A673 (cell line): Measurements from ENCODE around the gene RPS19. TPM values are rescaled to one million over a fixed set of nuclear protein-coding genes. Genes with fewer than 3 reads are reported as not detected.
A peak's percentile ranks its signal among the peaks of the same experiment; 100 is the strongest.
"Not testable (repeated sequence)": the region's sequence is repeated elsewhere in the genome, so short reads cannot be mapped to it uniquely, and the experiment has no call there.

Experiments
- BruUV-seq: library from RNA; stranded (reverse); fragments of 400-500 nt; replicated peaks from 2 replicates; lab custom pipeline; 2021; lab: Mats Ljungman, UMichigan
- CTCF ChIA-PET: fragments of 300-600 bp; sonication (Branson Sonifier 250); formaldehyde crosslinking; loops from one replicate; lab custom pipeline; 2022; ENCODE audit warnings: antibody characterized with exemption; lab: Charles Lee
- POLR2A ChIA-PET: fragments of 300-600 bp; sonication (Branson Sonifier 250); formaldehyde crosslinking; loops from one replicate; lab custom pipeline; 2022; ENCODE audit warnings: antibody characterized with exemption; ENCODE audit not compliant: low non-redundant PET; lab: Charles Lee
- DNase-seq: peaks from one replicate; pipeline ENCODE4 v3.0.0-alpha.2; 2015; ENCODE audit warnings: low spot score
- H3K27ac ChIP-seq: fragments of 200-600 bp; sonication (generic); 2 replicates; pipeline ENCODE4 v1.5.1; 2016; ENCODE audit warnings: mixed run types, low read depth, mild to moderate bottlenecking, mixed read lengths, antibody characterized with exemption, low read length; ENCODE audit not compliant: poor library complexity, severe bottlenecking
- H3K27me3 ChIP-seq: fragments of 200-600 bp; sonication (generic); replicated peaks from 2 replicates; pipeline ENCODE4 v1.6.1; 2017; ENCODE audit warnings: mixed run types, low read depth, mild to moderate bottlenecking, mixed read lengths, antibody characterized with exemption, low read length; ENCODE audit not compliant: insufficient read depth, poor library complexity
- H3K36me3 ChIP-seq: fragments of 200-600 bp; sonication (generic); 2 replicates; pipeline ENCODE4 v1.6.1; 2016; ENCODE audit warnings: mixed run types, mild to moderate bottlenecking, mixed read lengths, antibody characterized with exemption, low read length; ENCODE audit not compliant: insufficient read depth, poor library complexity, severe bottlenecking
- H3K4me1 ChIP-seq: fragments of 200-600 bp; sonication (generic); 2 replicates; pipeline ENCODE4 v1.6.1; 2017; ENCODE audit warnings: mixed run types, mild to moderate bottlenecking, mixed read lengths, antibody characterized with exemption, low read length; ENCODE audit not compliant: insufficient read depth, poor library complexity, severe bottlenecking
- H3K4me3 ChIP-seq: fragments of 200-600 bp; sonication (generic); 2 replicates; pipeline ENCODE4 v1.5.1; 2016; ENCODE audit warnings: low read depth, mixed run types, mild to moderate bottlenecking, mixed read lengths, low read length; ENCODE audit not compliant: poor library complexity, severe bottlenecking
- H3K9me3 ChIP-seq: fragments of 200-600 bp; sonication (generic); 2 replicates; pipeline ENCODE4 v1.6.1; 2016; ENCODE audit warnings: mixed run types, low read depth, mild to moderate bottlenecking, mixed read lengths, antibody characterized with exemption, low read length; ENCODE audit not compliant: poor library complexity, severe bottlenecking
- CTCF ChIP-seq: fragments of 300-800, 200-600 bp; sonication (generic); conservative IDR thresholded peaks from 2 replicates; pipeline ENCODE4 v1.5.1; 2017; ENCODE audit warnings: low read depth, mild to moderate bottlenecking, antibody characterized with exemption, low read length, moderate library complexity, mixed read lengths
- EZH2 ChIP-seq: fragments of 200-600 bp; sonication (generic); IDR thresholded peaks from 2 replicates; pipeline ENCODE4 v1.6.1; 2017; ENCODE audit warnings: borderline replicate concordance, low read depth, mild to moderate bottlenecking, mixed read lengths, antibody characterized with exemption, low read length; ENCODE audit not compliant: poor library complexity, severe bottlenecking
- intact Hi-C: fragments of 100-400 bp; cut with micrococcal nuclease; formaldehyde crosslinking; loops from one replicate; pipeline ENCODE4 v1.10.0; 2022; ENCODE audit not compliant: unreplicated experiment
- total RNA-seq: library from RNA; stranded (reverse); gene quantifications from 2 replicates; pipeline ENCODE4 v1.2.3, GENCODE V29; 2021

Gene RPS19
- total RNA-seq, 1 experiment from 2014 or later = 2,559 TPM

GRCh38 chr19:41871573-41872383 is 11.7 kb downstream of the RPS19 start:
- intact Hi-C loops = no loop called here
- Histone ChIP-seq H3K27me3 (no peaks in the 10 kb centered on the region), H3K36me3 (peaks cover 62% of the 10 kb centered on the region), H3K27ac (peak overlapping the region; percentile 56), H3K9me3 (no peaks in the 10 kb centered on the region), H3K4me1 (peaks cover 22% of the 10 kb centered on the region), H3K4me3 (no peak overlapping the region)
- DNase-seq = no peak
- ChIA-PET CTCF (no interaction called here), POLR2A (no interaction called here)
- BruUV-seq = no TSS peak
- TF ChIP-seq EZH2 = no peak
- TF ChIP-seq CTCF = no peak

- no peaks in the 10 kb centered on the region for H3K27me3 ChIP-seq
- no peak for DNase-seq
- BruUV-seq = no TSS peak
- H3K9me3 ChIP-seq = no peaks in the 10 kb centered on the region
- intact Hi-C loops = no loop called here
- H3K4me1 ChIP-seq = peaks cover 26% of the 10 kb centered on the region
- ChIA-PET POLR2A (no interaction called here), CTCF (interaction anchor here (1.1 kb wide), 1 partner anchor 87 kb away, joined by 4 read pairs; the partner anchor contains the start of gene RABAC1)
- TF ChIP-seq EZH2 = no peak
- TF ChIP-seq CTCF = no peak
- peak overlapping the region; percentile 56 for H3K27ac ChIP-seq
- H3K4me3 ChIP-seq = no peak overlapping the region
- peaks cover 56% of the 10 kb centered on the region for H3K36me3 ChIP-seq
These were observed 12.3 kb downstream of the RPS19 start for GRCh38 chr19:41872384-41872774.

GRCh38 chr19:41872775-41873647 is 13.0 kb downstream of the RPS19 start:
- Histone ChIP-seq H3K27me3 (no peaks in the 10 kb centered on the region), H3K27ac (peak overlapping the region; percentile 56), H3K36me3 (peaks cover 50% of the 10 kb centered on the region), H3K9me3 (no peaks in the 10 kb centered on the region), H3K4me1 (peaks cover 27% of the 10 kb centered on the region), H3K4me3 (no peak overlapping the region)
- ChIA-PET CTCF (interaction anchor here (0.6 to 1.1 kb wide), 5 partner anchors 11 to 173 kb away, joined by 3 to 7 read pairs (median 4); partner anchors contain the start of gene RABAC1), POLR2A (interaction anchor here (0.6 to 0.7 kb wide), 2 partner anchors 23 to 1725 kb away, joined by 3 read pairs; no protein-coding TSS in a partner anchor)
- BruUV-seq = TSS peak; percentile 4
- no peak for TF ChIP-seq EZH2
- peak; percentile 86 for TF ChIP-seq CTCF
- intact Hi-C loops = loop anchor here (1.0 kb wide), 1 partner anchor 78 kb away; no protein-coding TSS in a partner anchor
- peak; percentile 81 for DNase-seq

- H3K27me3 ChIP-seq, intact Hi-C loops, BruUV-seq, DNase-seq, POLR2A ChIA-PET, H3K4me3 ChIP-seq, H3K9me3 ChIP-seq, CTCF ChIA-PET: not testable (repeated sequence)
- peak overlapping the region; percentile 70 for H3K27ac ChIP-seq
- peaks cover 47% of the 10 kb centered on the region for H3K4me1 ChIP-seq
- H3K36me3 ChIP-seq = peaks cover 21% of the 10 kb centered on the region
These were observed 15.9 kb downstream of the RPS19 start for GRCh38 chr19:41875973-41876372.
